ENCODE results near the gene SENP3.
"Not testable (repeated sequence)": the region's sequence is repeated elsewhere in the genome, so short reads cannot be mapped to it uniquely, and the experiment has no call there.

The SENP3 gene

GRCh38 chr17:7592422-7593021, 30.8 kb downstream of the SENP3 start:
- DNase-seq (ENCODE audit: low read depth, low spot score): no peak

DNA sequence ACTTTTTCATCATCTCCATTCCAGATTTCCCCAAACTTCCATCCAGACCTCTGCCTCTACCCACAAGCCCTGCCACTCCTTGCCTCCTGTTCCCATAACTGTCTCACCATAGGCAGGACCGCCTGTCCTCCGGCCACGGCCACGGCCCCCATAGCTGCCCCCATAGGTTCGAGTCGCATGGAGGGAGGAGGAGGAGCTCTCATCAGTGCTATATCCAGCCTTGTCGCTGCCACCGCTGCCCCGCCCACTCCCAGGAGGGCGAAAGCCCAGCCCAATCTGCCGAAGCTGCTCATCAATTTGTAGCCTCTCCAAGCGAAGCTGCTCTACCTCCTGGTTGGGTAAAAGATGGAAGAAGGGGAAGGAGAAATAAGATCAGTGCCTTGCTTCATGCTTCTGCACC, 31.6 kb downstream of the SENP3 start:
- DNase-seq (ENCODE audit: low read depth, low spot score): no peak

DNA sequence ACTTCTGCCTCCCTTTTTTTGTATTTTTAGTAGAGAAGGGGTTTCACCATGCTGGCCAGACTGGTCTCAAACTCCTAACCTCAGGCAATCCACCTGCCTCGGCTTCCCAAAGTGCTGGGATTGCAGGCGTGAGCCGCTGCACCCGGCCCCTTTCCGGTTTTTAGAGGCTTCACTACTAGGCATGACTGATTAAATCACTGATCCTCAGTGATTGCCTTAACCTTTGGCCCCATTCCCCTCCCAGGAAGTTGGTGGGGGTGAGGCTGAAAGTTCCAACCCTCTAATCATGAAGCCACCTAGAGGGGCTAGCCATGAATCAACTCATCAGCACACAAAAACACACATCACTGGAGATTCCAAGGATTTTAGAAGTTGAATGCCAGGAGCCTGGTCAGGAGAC, 35.8 kb downstream of the SENP3 start:
- not testable (repeated sequence) for DNase-seq (ENCODE audit: low read depth, low spot score)

GRCh38 chr17:7606280-7606679, 44.6 kb downstream of the SENP3 start:
- no peak for DNase-seq (ENCODE audit: low read depth, low spot score)

DNA sequence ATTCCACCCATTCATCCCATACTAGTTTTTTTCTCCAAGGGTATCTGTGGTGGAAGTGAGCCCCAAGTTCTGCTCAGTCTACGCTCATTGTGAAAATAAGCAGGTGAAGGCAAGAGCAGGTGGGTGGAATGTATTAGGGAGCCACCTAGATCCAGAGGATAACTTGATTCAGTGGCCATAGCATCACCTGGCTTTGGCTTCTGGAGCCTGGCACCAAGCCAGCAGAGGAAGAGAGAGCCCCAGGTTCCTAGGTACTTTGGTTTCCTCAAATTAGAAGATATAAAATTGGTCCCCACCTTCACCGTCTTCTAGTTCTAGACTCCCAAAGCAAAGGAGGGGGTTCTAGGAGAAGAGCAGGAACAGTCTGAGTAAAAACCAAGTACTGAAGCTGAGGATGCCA, 48.9 kb downstream of the SENP3 start:
- no peak for DNase-seq (ENCODE audit: low read depth, low spot score)

DNA sequence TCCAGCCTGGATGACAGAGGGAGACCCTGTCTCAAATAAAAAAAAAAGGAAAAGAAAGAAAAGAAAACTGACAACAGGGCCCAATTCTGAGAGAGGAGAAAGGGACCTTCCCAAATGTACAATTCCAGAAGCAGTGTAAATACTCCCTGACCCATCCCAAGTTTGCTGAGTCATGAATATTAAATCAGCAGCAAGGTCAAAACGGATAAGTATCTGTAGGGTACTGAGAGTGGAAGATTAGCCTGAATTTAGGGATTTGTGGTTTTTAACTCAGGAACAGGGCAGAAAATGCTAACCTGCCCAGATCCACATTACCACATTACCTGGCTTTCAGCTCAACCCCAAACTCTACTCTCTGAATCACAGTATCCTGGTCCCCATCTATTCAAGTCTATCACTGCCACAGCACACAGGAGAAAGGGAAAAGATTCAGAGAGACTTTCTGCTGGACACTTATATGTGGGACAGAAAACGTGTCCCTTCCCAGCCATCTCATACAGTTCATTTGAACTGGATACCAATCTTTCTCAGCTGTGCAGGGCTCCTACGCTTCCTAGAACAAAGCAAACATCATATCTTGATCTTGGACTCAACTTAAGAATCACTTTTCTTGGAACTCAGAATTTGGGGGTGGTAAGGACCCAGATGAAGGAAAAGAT, 50.0 kb downstream of the SENP3 start:
- no peak for DNase-seq (ENCODE audit: low read depth, low spot score)

- no peak for DNase-seq (ENCODE audit: low read depth, low spot score)
These were observed 50.5 kb downstream of the SENP3 start for GRCh38 chr17:7612294-7612640.

DNA sequence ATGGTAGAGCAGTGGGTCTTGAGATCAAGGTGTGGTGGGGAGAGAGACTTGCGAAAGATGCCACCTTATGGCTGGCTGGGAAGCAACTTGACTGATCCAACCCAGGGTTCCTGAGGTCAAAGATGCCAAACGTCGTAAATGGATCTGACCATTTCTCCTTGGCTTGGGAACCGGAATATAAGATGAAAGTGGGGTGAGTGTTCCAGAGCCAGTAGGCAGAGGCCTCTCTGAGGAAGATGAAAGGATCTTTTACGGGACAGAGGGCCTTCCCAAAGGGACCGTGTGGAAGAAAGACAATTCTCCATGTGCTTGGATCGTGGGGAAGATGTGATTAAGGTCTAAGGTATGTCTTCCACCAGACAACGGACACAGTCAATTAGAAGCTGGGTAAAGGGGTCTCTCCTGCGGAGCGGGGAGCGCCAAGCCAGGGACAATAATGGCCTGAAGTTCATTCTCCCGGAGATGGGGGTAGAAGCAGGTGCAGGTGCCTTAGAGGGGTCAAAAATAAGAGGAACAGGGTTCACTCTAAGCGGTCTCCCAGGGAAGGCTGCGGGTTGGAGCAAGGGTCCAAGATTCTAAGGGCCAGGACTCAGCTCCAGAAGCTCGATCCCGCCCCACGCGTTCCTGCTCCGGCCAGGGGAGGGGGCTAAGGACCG, 52.2 kb downstream of the SENP3 start:
- DNase-seq (ENCODE audit: low read depth, low spot score): no peak

GRCh38 chr17:7614425-7615264, 52.9 kb downstream of the SENP3 start, which contains the start of gene FXR2:
Gene FXR2 (minus strand): TSS chr17:7614897. CDS start chr17:7614532, 365 bp downstream.
- DNase-seq (ENCODE audit: low read depth, low spot score): peak; percentile 99

DNA sequence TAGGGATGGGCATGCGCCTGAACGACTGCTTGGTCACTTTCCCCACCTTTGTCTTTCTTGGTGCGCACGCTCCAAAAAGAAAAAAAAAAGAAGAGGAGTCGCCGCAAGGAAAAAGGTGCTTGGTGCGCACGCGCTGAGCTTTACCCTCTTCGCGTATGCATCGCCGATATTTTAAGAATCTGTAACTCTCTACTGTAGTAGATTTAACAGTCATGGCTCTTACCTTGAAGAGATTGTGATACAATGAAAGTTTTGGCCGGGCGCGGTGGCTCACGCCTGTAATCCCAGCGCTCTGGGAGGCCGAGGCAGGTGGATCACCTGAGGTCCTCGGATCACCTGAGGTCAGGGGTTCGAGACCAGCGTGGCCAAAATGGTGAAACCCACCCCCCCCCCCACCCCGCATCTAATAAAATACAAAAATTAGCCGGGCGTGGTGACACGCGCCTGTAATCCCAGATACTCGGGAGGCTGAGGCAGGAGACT, 53.6 kb downstream of the SENP3 start:
- no peak for DNase-seq (ENCODE audit: low read depth, low spot score)

DNA sequence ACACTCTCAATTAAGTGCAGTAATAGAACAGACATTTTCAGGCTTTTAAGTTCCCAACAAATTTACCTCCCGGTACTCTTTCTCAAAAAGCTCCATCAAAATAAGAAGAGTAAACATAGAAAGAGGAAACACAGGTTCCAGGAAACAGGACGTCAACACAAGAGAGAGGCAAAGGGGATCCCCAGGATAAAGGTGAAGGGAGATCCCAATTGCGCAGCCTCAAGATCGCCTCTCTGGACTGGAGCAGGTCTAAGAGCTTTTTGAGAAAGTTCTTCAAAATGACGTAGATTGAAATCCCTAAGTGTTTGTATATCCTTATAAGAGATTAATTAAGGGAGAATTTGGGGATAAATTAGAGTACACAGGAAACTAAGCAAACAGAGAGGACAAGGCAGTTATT, 56.9 kb downstream of the SENP3 start:
- DNase-seq (ENCODE audit: low read depth, low spot score): no peak

- DNase-seq (ENCODE audit: low read depth, low spot score): no peak
These were observed 59.1 kb downstream of the SENP3 start for GRCh38 chr17:7620835-7621234.

Measured in activated CD4-positive, CD25-positive, alpha-beta regulatory T cell treated with anti-CD3 and anti-CD28 coated beads, Interleukin-2, amount 50 U/mL, for 16 hours (primary cell).